IMR-90 (cell line): Measurements from ENCODE around the gene ACTR2. TPM values are rescaled to one million over a fixed set of nuclear protein-coding genes. Genes with fewer than 3 reads are reported as not detected.
A peak's percentile ranks its signal among the peaks of the same experiment; 100 is the strongest.

Experiments
- ATAC-seq: fragments of 200-7000 bp; cut with Tn5 transposase; 2 replicates; pipeline ENCODE4 v1.9.1; 2020; ENCODE audit warnings: low read depth, mild to moderate bottlenecking, moderate library complexity
- BruUV-seq: library from RNA; stranded (reverse); fragments of 400-500 nt; replicated peaks from 2 replicates; lab custom pipeline; 2021; lab: Mats Ljungman, UMichigan
- CTCF ChIA-PET: fragments of 300-600 bp; formaldehyde crosslinking; extraction: SDS; loops from one replicate; lab custom pipeline; 2021; ENCODE audit warnings: antibody characterized with exemption; lab: Yijun Ruan, JAX
- POLR2A ChIA-PET: fragments of 300-600 bp; sonication (Branson Sonifier 250); formaldehyde crosslinking; loops from one replicate; lab custom pipeline; 2022; ENCODE audit warnings: antibody characterized with exemption; ENCODE audit not compliant: unreplicated experiment; lab: Charles Lee
- DNase-seq: peaks from one replicate; pipeline ENCODE4 v3.0.0; 2013
- H2AFZ ChIP-seq: replicated peaks from 2 replicates; pipeline ENCODE3; 2013; ENCODE audit warnings: low read length, mild to moderate bottlenecking; ENCODE audit not compliant: poor library complexity
- H2AK5ac ChIP-seq: 2 replicates; pipeline ENCODE4 v1.6.1; 2013; ENCODE audit warnings: low read depth, low read length, inconsistent platforms
- H2AK9ac ChIP-seq: replicated peaks from 2 replicates; pipeline ENCODE3; 2013; ENCODE audit warnings: mild to moderate bottlenecking, low read depth, low read length, moderate library complexity; ENCODE audit not compliant: poor library complexity
- H2BK120ac ChIP-seq: 2 replicates; pipeline ENCODE4 v1.6.1; 2013; ENCODE audit warnings: low read depth, low read length, inconsistent platforms
- H2BK15ac ChIP-seq: 3 replicates; pipeline ENCODE4 v1.6.1; 2013; ENCODE audit warnings: low read depth, low read length, inconsistent platforms
- H2BK20ac ChIP-seq: 2 replicates; pipeline ENCODE4 v1.6.1; 2013; ENCODE audit warnings: low read depth, mild to moderate bottlenecking, inconsistent platforms, low read length, moderate library complexity
- H2BK5ac ChIP-seq: 2 replicates; pipeline ENCODE4 v1.6.1; 2013; ENCODE audit warnings: mild to moderate bottlenecking, low read depth, low read length, inconsistent platforms; ENCODE audit not compliant: poor library complexity, severe bottlenecking
- H3K14ac ChIP-seq: replicated peaks from 2 replicates; pipeline ENCODE4 v1.6.1; 2013; ENCODE audit warnings: low read depth, low read length, inconsistent platforms
- H3K18ac ChIP-seq: 2 replicates; pipeline ENCODE4 v1.6.1; 2013; ENCODE audit warnings: low read depth, low read length, control low read depth
- H3K23ac ChIP-seq: 2 replicates; pipeline ENCODE4 v1.6.1; 2013; ENCODE audit warnings: low read depth, low read length, inconsistent platforms
- H3K27ac ChIP-seq: 2 replicates; pipeline ENCODE4 v1.5.1; 2013; ENCODE audit warnings: mild to moderate bottlenecking, control low read depth, low read length; ENCODE audit not compliant: insufficient read depth
- H3K27me3 ChIP-seq: 2 replicates; pipeline ENCODE4 v1.6.1; 2013; ENCODE audit warnings: low read length; ENCODE audit not compliant: control insufficient read depth, insufficient read depth
- H3K36me3 ChIP-seq: 2 replicates; pipeline ENCODE4 v1.6.1; 2013; ENCODE audit warnings: low read length, mixed read lengths; ENCODE audit not compliant: control insufficient read depth, insufficient read depth
- H3K4ac ChIP-seq: 2 replicates; pipeline ENCODE4 v1.6.1; 2013; ENCODE audit warnings: low read depth, low read length, inconsistent platforms
- H3K4me1 ChIP-seq: 2 replicates; pipeline ENCODE4 v1.6.1; 2013; ENCODE audit warnings: low read length, mixed read lengths; ENCODE audit not compliant: control insufficient read depth, insufficient read depth
- H3K4me2 ChIP-seq: 2 replicates; pipeline ENCODE4 v1.6.1; 2013; ENCODE audit warnings: low read depth, mild to moderate bottlenecking, control low read depth, low read length, moderate library complexity
- H3K4me3 ChIP-seq: 2 replicates; pipeline ENCODE4 v1.5.1; 2013; ENCODE audit warnings: low read depth, mild to moderate bottlenecking, control low read depth, low read length, moderate library complexity; ENCODE audit not compliant: insufficient read depth
- H3K56ac ChIP-seq: 2 replicates; pipeline ENCODE4 v1.6.1; 2013; ENCODE audit warnings: low read length, inconsistent platforms; ENCODE audit not compliant: insufficient read depth; ENCODE audit errors: extremely low read depth
- H3K79me1 ChIP-seq, 2 experiments: 2 replicates each; pipeline ENCODE4 v1.6.1; 2013; ENCODE audit warnings: low read length in 2 of 2, inconsistent platforms in 1 of 2, low read depth in 1 of 2
- H3K9ac ChIP-seq: 2 replicates; pipeline ENCODE4 v1.6.1; 2013; ENCODE audit warnings: low read depth, low read length, control low read depth
- H3K9me1 ChIP-seq: 2 replicates; pipeline ENCODE4 v1.6.1; 2013; ENCODE audit warnings: low read length, inconsistent platforms; ENCODE audit not compliant: insufficient read depth
- H3K9me3 ChIP-seq: 2 replicates; pipeline ENCODE4 v1.6.1; 2013; ENCODE audit warnings: low read length; ENCODE audit not compliant: control insufficient read depth, insufficient read depth
- H4K20me1 ChIP-seq: 2 replicates; pipeline ENCODE4 v1.6.1; 2013; ENCODE audit warnings: low read length, inconsistent platforms; ENCODE audit not compliant: insufficient read depth
- H4K5ac ChIP-seq: 2 replicates; pipeline ENCODE4 v1.6.1; 2013; ENCODE audit warnings: mild to moderate bottlenecking, low read depth, low read length, control low read depth
- H4K8ac ChIP-seq, 2 experiments: 2 replicates each; pipeline ENCODE4 v1.6.1; 2013; ENCODE audit warnings: low read depth in 2 of 2, low read length in 2 of 2, control low read depth in 1 of 2, inconsistent platforms in 1 of 2
- H4K91ac ChIP-seq: 2 replicates; pipeline ENCODE4 v1.6.1; 2013; ENCODE audit warnings: low read depth, low read length, inconsistent platforms; ENCODE audit not compliant: insufficient read depth
- CEBPB ChIP-seq: IDR thresholded peaks from 2 replicates; pipeline ENCODE4 v1.6.1; 2012; ENCODE audit warnings: low read depth, low read length, improper control_type of control experiment
- FOS ChIP-seq: fragments of 150-350 bp; IDR thresholded peaks from 2 replicates; pipeline ENCODE4 v1.6.1; 2016; ENCODE audit warnings: low read depth, low read length
- MAFK ChIP-seq: IDR thresholded peaks from 2 replicates; pipeline ENCODE4 v1.6.1; 2012; ENCODE audit warnings: low read depth, low read length, improper control_type of control experiment
- MAZ ChIP-seq: IDR thresholded peaks from 2 replicates; pipeline ENCODE4 v1.6.1; 2012; ENCODE audit warnings: low read depth, mild to moderate bottlenecking, low read length, improper control_type of control experiment, moderate library complexity, borderline replicate concordance
- POLR2A ChIP-seq: IDR thresholded peaks from 2 replicates; pipeline ENCODE4 v1.6.1; 2012; ENCODE audit warnings: mild to moderate bottlenecking, low read depth, low read length
- RAD21 ChIP-seq: IDR thresholded peaks from 2 replicates; pipeline ENCODE4 v1.6.1; 2012; ENCODE audit warnings: low read length, improper control_type of control experiment
- RFX5 ChIP-seq: IDR thresholded peaks from 2 replicates; pipeline ENCODE4 v1.8.0; 2012; ENCODE audit warnings: low read depth, mild to moderate bottlenecking, low read length, moderate library complexity
- SMC3 ChIP-seq: fragments of 150-350 bp; IDR thresholded peaks from 2 replicates; pipeline ENCODE4 v1.6.1; 2016; ENCODE audit warnings: low read depth, mild to moderate bottlenecking, antibody characterized with exemption, low read length, moderate library complexity
- WGBS, 2 experiments: methylation state at CpG; one replicate each; pipeline versions ENCODE4 v1.1.5 to v1.1.7; 2013; ENCODE audit warnings: missing lambda C conversion rate in 2 of 2; ENCODE audit not compliant: insufficient read length in 1 of 2; ENCODE audit errors: extremely low coverage in 2 of 2; 5-methylcytosine and 5-hydroxymethylcytosine counted together
- dilution Hi-C: fragments of 300-500 bp; cut with HindIII; formaldehyde crosslinking; loops from one replicate; pipeline ENCODE4 v1.14.3; 2018; ENCODE audit warnings: low sequenced_read_pairs; ENCODE audit not compliant: unreplicated experiment
- in situ Hi-C: fragments of 300-500 bp; cut with MboI; formaldehyde crosslinking; loops from 3 replicates; pipeline ENCODE4 v1.14.3; 2019; ENCODE audit warnings: low sequenced_read_pairs, inconsistent platforms, mixed read lengths
- intact Hi-C: fragments of 100-400 bp; cut with micrococcal nuclease; formaldehyde crosslinking; loops from 2 replicates; pipeline ENCODE4 v1.10.0; 2022
- polyA plus RNA-seq, 3 experiments: library from polyadenylated mRNA; depleted of rRNA; stranded (reverse); fragments of >200 nt; gene quantifications; 2 replicates each; pipeline ENCODE4 v1.2.3, GENCODE V29; 2012; ENCODE audit warnings: low replicate concordance in 1 of 3
- total RNA-seq: library from RNA; depleted of rRNA; stranded (reverse); fragments of >200 nt; gene quantifications from 2 replicates; pipeline ENCODE4 v1.2.3, GENCODE V29; 2012
- TF ChIP-seq, protein P1 (sequence below): fragments of 150-350 bp; IDR thresholded peaks from 2 replicates; pipeline ENCODE4 v1.6.1; 2017; ENCODE audit warnings: mild to moderate bottlenecking, antibody characterized with exemption, low read length, low read depth
- TF ChIP-seq, protein P2 (sequence below): conservative IDR thresholded peaks from 2 replicates; pipeline ENCODE4 v1.5.1; 2012; ENCODE audit warnings: mild to moderate bottlenecking, low read depth, low read length, improper control_type of control experiment
- TF ChIP-seq, protein P3 (sequence below): fragments of 150-350 bp; IDR thresholded peaks from 2 replicates; pipeline ENCODE4 v1.6.1; 2016; ENCODE audit warnings: low read depth, mild to moderate bottlenecking, low read length, moderate library complexity, borderline replicate concordance

ACTR2 gene
- total and polyA plus RNA-seq, 2 of the 4 experiments (the other 2 are of a cell fraction): 141 to 205 TPM

DNA sequence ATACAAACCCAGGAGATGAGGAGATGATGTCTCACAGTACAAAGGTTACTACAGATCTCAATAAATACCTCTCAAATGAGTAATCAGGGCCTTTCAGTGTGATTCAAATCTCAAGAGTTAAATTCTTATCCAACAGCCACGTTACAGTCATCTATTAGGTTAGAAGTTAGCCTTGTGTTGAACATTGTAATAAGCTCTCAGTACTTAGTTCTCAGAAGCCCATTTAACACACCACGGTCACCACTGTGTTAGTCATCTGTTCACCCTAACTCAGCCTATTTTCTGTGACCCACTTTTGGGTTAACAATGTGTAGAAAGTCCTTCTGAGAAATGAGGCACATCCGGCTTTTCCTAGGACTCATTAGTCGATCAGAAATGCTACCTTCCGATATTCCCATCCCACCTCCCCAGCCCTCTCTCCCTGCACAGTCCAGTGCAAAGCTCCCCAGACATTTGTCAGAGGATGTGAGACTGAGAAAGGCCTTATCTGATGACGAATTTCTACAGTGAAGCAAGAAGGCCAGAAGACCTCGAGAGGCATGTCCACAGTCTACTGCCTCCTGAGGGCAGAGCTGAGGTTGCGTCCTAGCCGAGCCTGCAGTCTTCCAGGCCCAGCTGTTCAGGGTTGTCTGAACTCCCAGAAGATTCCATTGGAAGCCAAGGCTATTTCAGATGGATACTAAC, 92.6 kb downstream of the ACTR2 start:
- Histone ChIP-seq H3K56ac (peak overlapping the region; percentile 65; the same call in 1 of the 2 replicates), H3K9me1 (peaks cover 20% of the 10 kb centered on the region), H3K9me3 (no peaks in the 10 kb centered on the region), H2BK15ac (peak overlapping the region; percentile 82; the same call in 2 of the 3 replicates), H3K4me2 (peak overlapping the region; percentile 79), H3K36me3 (peaks cover 11% of the 10 kb centered on the region), H2AFZ (peak overlapping the region; percentile 44), H3K4me1 (peaks cover 22% of the 10 kb centered on the region), H4K20me1 (peaks cover 8% of the 10 kb centered on the region; the same call in 1 of the 2 replicates), H3K27me3 (no peaks in the 10 kb centered on the region), H3K4me3 (peak overlapping the region; percentile 23; the same call in 1 of the 2 replicates), H3K14ac (peak overlapping the region; percentile 59; the same call in 1 of the 2 replicates), H3K23ac (peak overlapping the region; percentile 37), H2AK9ac (peak overlapping the region; percentile 43), H2BK120ac (peak overlapping the region; percentile 80), H3K18ac (peak overlapping the region; percentile 67), H3K79me1 (peaks cover 26 to 50% of the 10 kb centered on the region in 2 experiments), H4K91ac (peak overlapping the region; percentile 75), H4K5ac (peak overlapping the region; percentile 90), H3K27ac (peak overlapping the region; percentile 88), H2AK5ac (peak overlapping the region; percentile 35), H3K4ac (peak overlapping the region; percentile 78), H2BK20ac (peak overlapping the region; percentile 51), H4K8ac (peak overlapping the region; percentile 49 to 90), H3K9ac (peak overlapping the region; percentile 10), H2BK5ac (peak overlapping the region; percentile 87)
- TF ChIP-seq, protein P1, sequence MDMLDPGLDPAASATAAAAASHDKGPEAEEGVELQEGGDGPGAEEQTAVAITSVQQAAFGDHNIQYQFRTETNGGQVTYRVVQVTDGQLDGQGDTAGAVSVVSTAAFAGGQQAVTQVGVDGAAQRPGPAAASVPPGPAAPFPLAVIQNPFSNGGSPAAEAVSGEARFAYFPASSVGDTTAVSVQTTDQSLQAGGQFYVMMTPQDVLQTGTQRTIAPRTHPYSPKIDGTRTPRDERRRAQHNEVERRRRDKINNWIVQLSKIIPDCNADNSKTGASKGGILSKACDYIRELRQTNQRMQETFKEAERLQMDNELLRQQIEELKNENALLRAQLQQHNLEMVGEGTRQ: no peak
- no peak for TF ChIP-seq RFX5
- TF ChIP-seq, protein P2, sequence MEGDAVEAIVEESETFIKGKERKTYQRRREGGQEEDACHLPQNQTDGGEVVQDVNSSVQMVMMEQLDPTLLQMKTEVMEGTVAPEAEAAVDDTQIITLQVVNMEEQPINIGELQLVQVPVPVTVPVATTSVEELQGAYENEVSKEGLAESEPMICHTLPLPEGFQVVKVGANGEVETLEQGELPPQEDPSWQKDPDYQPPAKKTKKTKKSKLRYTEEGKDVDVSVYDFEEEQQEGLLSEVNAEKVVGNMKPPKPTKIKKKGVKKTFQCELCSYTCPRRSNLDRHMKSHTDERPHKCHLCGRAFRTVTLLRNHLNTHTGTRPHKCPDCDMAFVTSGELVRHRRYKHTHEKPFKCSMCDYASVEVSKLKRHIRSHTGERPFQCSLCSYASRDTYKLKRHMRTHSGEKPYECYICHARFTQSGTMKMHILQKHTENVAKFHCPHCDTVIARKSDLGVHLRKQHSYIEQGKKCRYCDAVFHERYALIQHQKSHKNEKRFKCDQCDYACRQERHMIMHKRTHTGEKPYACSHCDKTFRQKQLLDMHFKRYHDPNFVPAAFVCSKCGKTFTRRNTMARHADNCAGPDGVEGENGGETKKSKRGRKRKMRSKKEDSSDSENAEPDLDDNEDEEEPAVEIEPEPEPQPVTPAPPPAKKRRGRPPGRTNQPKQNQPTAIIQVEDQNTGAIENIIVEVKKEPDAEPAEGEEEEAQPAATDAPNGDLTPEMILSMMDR: peak; percentile 71
- peak; percentile 95 for TF ChIP-seq CEBPB
- TF ChIP-seq MAFK: peak; percentile 35; the same call in 1 of the 2 replicates
- peak; percentile 78 for TF ChIP-seq FOS
- peak; percentile 55; the same call in 1 of the 2 replicates for TF ChIP-seq MAZ
- peak; percentile 53 for TF ChIP-seq SMC3
- TF ChIP-seq RAD21: peak; percentile 67
- TF ChIP-seq POLR2A: peak; percentile 38
- TF ChIP-seq, protein P3, sequence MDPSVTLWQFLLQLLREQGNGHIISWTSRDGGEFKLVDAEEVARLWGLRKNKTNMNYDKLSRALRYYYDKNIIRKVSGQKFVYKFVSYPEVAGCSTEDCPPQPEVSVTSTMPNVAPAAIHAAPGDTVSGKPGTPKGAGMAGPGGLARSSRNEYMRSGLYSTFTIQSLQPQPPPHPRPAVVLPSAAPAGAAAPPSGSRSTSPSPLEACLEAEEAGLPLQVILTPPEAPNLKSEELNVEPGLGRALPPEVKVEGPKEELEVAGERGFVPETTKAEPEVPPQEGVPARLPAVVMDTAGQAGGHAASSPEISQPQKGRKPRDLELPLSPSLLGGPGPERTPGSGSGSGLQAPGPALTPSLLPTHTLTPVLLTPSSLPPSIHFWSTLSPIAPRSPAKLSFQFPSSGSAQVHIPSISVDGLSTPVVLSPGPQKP: no peak
- dilution Hi-C loops: no loop called here
- CTCF ChIA-PET: interaction anchor here (0.6 to 1.7 kb wide), 8 partner anchors 8 to 46 kb away, joined by 3 to 4 read pairs (median 3); no protein-coding TSS in a partner anchor
- in situ Hi-C loops: no loop called here
- no CpG with 5 or more reads among the region's 9 CpGs for WGBS, 2 experiments
- intact Hi-C loops: loop anchor here (1.0 to 5.0 kb wide), 3 partner anchors 37 to 233 kb away; partner anchors contain the start of gene SPRED2
- peak; percentile 98 for DNase-seq
- BruUV-seq: no TSS peak
- ATAC-seq: peak; percentile 83
- POLR2A ChIA-PET: no interaction called here
